HG02981 (cell line): ENCODE data around the gene TENM3.

ENCODE experiments used
- ATAC-seq: cut with Tn5 transposase; IDR thresholded peaks from one replicate; pipeline ENCODE4 v1.9.1; 2021; ENCODE audit warnings: mild to moderate bottlenecking, moderate library complexity; ENCODE audit not compliant: unreplicated experiment

TENM3 gene

GRCh38 chr4:182447767-182448280 is 204.6 kb downstream of the TENM3 start:
- ATAC-seq, result no peak

- peak; percentile 70 for ATAC-seq
Observed at GRCh38 chr4:182448281-182449151, 205.3 kb downstream of the TENM3 start.

GRCh38 chr4:182449186-182449929 is 206.2 kb downstream of the TENM3 start:
- ATAC-seq, result no peak

GRCh38 chr4:182449930-182450439 is 206.8 kb downstream of the TENM3 start:
- ATAC-seq, result no peak

DNA sequence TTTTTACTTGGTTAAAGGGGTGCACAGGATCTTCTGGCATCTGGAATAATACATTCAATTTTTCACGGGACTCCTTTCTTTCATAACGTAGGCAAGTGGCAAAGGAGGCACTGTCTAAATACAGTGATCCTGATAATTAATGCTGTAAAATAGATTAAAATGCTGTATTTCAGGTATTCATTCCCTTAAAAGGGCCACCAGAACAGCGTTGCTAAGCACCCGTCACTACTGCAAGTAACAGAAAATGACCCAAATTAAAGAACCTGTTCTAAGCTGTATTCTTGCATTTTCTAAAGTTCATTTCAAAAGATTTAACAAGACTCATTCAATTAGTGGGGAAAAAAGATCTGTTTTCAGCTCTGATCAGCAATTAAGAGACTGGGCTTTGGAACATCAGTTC is 208.2 kb downstream of the TENM3 start:
- ATAC-seq, result no peak

GRCh38 chr4:182453830-182454229 is 210.6 kb downstream of the TENM3 start:
- no peak for ATAC-seq

DNA sequence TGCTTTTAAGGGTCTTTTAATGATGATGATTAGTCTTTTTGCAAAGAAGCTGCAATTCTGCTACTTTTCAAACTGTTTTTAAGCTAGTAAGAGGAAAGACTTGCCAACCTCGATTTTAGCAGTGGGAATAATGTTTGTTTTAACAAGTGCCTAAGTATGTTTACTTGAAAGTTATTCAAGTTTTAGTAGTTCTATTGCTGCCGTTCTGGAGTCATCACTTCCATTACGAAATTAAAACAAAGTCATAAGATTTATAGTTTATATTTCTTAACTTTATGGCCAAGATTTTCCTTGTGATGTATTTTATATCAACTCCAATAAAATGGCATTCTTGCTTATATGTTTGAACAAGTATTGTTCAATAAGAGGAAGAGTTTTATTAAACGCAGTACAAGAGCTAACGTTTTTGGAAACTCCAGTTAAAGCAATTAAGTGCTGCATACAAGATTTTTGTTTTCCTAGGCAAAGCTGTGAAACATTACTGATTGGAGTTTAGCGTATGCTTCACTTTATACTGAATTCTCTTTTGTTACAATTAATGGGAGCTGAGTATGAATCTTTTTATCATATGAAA is 211.3 kb downstream of the TENM3 start:
- ATAC-seq, result no peak

GRCh38 chr4:182465114-182465513 is 221.9 kb downstream of the TENM3 start:
- ATAC-seq, result no peak

DNA sequence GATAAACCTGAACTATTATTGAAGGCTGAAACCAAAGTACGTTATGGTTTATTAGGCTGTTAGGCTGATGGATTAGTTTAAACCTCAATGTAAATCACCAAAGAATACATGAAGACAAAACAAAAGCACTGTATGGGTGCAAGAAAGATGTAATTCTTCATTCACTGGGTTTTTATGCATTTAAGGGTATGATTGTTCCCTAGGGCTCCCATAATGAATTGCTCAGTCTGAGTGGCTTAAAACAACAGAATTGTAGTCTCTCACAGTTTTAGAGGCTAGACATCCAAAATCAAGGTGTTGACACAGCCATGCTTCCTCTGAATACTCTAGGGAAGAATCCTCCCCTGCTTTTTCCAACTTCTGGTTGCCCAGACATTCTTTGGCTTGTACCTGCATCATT is 222.8 kb downstream of the TENM3 start:
- no peak for ATAC-seq

DNA sequence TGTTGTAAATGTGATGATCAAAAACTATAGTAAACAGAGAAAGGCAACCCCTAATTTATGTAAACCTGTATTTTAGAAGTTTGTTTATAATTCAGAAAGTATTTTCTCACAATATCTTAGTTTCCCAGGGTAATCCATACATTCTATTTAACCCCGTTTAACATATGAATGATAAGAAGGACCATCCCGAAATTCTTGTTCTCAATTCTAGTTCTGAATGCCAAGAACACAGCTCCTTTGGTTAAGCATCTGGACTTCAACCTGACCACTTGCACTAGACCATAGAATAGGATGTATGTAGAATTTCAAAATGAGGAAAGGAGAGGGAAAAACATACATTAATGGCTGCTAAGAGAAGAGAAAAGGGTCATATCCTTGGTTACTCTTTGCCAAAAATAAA is 227.0 kb downstream of the TENM3 start:
- no peak for ATAC-seq

GRCh38 chr4:182475539-182475938 is 232.3 kb downstream of the TENM3 start:
- no peak for ATAC-seq

GRCh38 chr4:182478475-182478874 is 235.3 kb downstream of the TENM3 start:
- ATAC-seq, result no peak

GRCh38 chr4:182483685-182484084 is 240.5 kb downstream of the TENM3 start:
- ATAC-seq, result no peak

GRCh38 chr4:182486881-182487280 is 243.7 kb downstream of the TENM3 start:
- ATAC-seq, result no peak

DNA sequence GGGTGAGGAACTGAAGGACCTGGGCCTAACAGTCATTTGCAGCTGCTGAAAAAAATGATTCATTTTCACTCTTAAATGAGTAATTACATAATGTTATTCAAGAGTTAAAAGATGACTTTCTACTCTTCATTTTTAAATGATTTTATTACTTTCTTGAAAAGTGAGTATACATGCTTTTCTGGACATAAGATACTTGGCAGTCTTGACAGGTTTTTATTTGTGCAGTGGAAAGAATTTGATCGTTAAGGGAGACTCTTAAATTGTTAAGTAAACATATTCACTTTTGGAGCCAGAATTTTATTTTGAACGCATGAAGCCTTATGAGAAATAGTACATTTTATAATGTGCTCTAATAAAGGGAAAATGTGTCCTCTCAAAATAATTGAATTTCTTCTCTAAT is 245.7 kb downstream of the TENM3 start:
- no peak for ATAC-seq

- ATAC-seq, result no peak
Observed at GRCh38 chr4:182489607-182490006, 246.4 kb downstream of the TENM3 start.

- ATAC-seq, result no peak
Observed at GRCh38 chr4:182491719-182492118, 248.5 kb downstream of the TENM3 start.

- peak; percentile 67 for ATAC-seq
Observed at GRCh38 chr4:182492423-182492822, 249.2 kb downstream of the TENM3 start.

DNA sequence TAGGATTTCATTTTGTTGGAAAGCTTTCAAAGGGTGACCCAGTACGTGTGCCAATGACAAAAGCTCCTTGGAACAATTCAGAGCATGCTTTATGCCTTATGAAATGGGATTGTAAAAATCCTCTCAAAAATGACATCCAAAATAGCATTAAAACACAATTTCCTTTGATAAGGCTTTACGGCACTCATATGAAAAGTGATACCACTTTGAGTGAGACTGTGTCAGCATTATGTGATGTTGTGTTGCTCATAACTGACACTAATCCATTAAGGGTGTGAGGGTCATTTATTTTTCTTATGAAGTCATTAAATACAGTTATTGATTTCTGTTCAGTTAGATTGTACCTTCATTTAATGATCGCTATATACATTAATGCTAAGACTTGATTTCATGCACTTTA is 250.2 kb downstream of the TENM3 start:
- ATAC-seq, result no peak

GRCh38 chr4:182494103-182494502 is 250.9 kb downstream of the TENM3 start:
- ATAC-seq, result no peak

GRCh38 chr4:182495031-182495430 is 251.8 kb downstream of the TENM3 start:
- ATAC-seq, result no peak
